Neural progenitor cell (in vitro differentiated cells): ENCODE measurements around the gene KPTN. TPM values are rescaled to one million over a fixed set of nuclear protein-coding genes. Genes with fewer than 3 reads are reported as not detected.

Experiments
- DNase-seq: peaks from one replicate; pipeline ENCODE4 v3.0.0-alpha.2; 2016; ENCODE audit warnings: low spot score
- H2AFZ ChIP-seq: fragments of 200-600 bp; sonication (generic); replicated peaks from 2 replicates; pipeline ENCODE4 v1.6.1; 2016; ENCODE audit warnings: antibody characterized with exemption
- H3F3A ChIP-seq: fragments of 200-600 bp; sonication (generic); 2 replicates; pipeline ENCODE4 v1.6.1; 2016; ENCODE audit warnings: antibody characterized with exemption, low read depth
- H3K27ac ChIP-seq: fragments of 200-600 bp; sonication (generic); 2 replicates; pipeline ENCODE4 v1.5.1; 2016; ENCODE audit warnings: mild to moderate bottlenecking
- H3K27me3 ChIP-seq: fragments of 200-600 bp; sonication (generic); 2 replicates; pipeline ENCODE4 v1.6.1; 2016; ENCODE audit warnings: mild to moderate bottlenecking, moderate library complexity
- H3K36me3 ChIP-seq: fragments of 200-600 bp; sonication (generic); 2 replicates; pipeline ENCODE4 v1.5.1; 2016
- H3K4me1 ChIP-seq: fragments of 200-600 bp; sonication (generic); 2 replicates; pipeline ENCODE4 v1.6.1; 2016; ENCODE audit warnings: mixed run types
- H3K4me2 ChIP-seq: fragments of 200-600 bp; sonication (generic); 2 replicates; pipeline ENCODE4 v1.6.1; 2016
- H3K4me3 ChIP-seq: fragments of 200-600 bp; sonication (generic); 2 replicates; pipeline ENCODE4 v1.5.1; 2016
- H3K79me2 ChIP-seq: fragments of 200-600 bp; sonication (generic); 2 replicates; pipeline ENCODE4 v1.6.1; 2016; ENCODE audit warnings: low read depth
- H3K9ac ChIP-seq: fragments of 200-600 bp; sonication (generic); 2 replicates; pipeline ENCODE4 v1.6.1; 2016
- H3K9me3 ChIP-seq: fragments of 200-600 bp; sonication (generic); 2 replicates; pipeline ENCODE4 v1.5.1; 2016; ENCODE audit warnings: low read depth
- H4K20me1 ChIP-seq: fragments of 200-600 bp; sonication (generic); 2 replicates; pipeline ENCODE4 v1.6.1; 2016; ENCODE audit warnings: low read depth
- H3K27ac Mint-ChIP-seq: 3 replicates; pipeline ENCODE4 v1.8.0; 2021; ENCODE audit warnings: mixed read lengths
- H3K27me3 Mint-ChIP-seq: 2 replicates; pipeline ENCODE4 v1.8.0; 2022; ENCODE audit warnings: low read depth, mild to moderate bottlenecking, inconsistent platforms, moderate library complexity, mixed read lengths; ENCODE audit not compliant: insufficient read depth
- H3K36me3 Mint-ChIP-seq: 3 replicates; pipeline ENCODE4 v1.8.0; 2021; ENCODE audit warnings: mixed read lengths
- H3K4me1 Mint-ChIP-seq: 3 replicates; pipeline ENCODE4 v1.8.0; 2021; ENCODE audit warnings: mixed read lengths
- H3K4me3 Mint-ChIP-seq: 3 replicates; pipeline ENCODE4 v1.8.0; 2021; ENCODE audit warnings: mild to moderate bottlenecking, moderate library complexity, mixed read lengths
- H3K9me3 Mint-ChIP-seq: 3 replicates; pipeline ENCODE4 v1.8.0; 2020; ENCODE audit warnings: mixed read lengths
- EZH2 ChIP-seq: fragments of 200-600 bp; sonication (generic); IDR thresholded peaks from 2 replicates; pipeline ENCODE4 v1.6.1; 2017; ENCODE audit warnings: antibody characterized with exemption, mild to moderate bottlenecking, moderate library complexity
- EZH2phosphoT487 ChIP-seq: fragments of 200-600 bp; sonication (generic); IDR thresholded peaks from 2 replicates; pipeline ENCODE4 v1.6.1; 2017; ENCODE audit warnings: antibody characterized with exemption
- total RNA-seq: library from RNA; depleted of rRNA; stranded (reverse); fragments of >200 nt; gene quantifications from 2 replicates; pipeline ENCODE4 v1.2.3, GENCODE V29; 2015; ENCODE audit warnings: low replicate concordance
- TF ChIP-seq, protein P1 (sequence below): fragments of 200-600 bp; sonication (generic); IDR thresholded peaks from 2 replicates; pipeline ENCODE4 v1.5.1; 2017; ENCODE audit warnings: antibody characterized with exemption, mild to moderate bottlenecking

Gene KPTN
- total RNA-seq, 1 donor from 2014 or later = 18.1 TPM

GRCh38 chr19:47491358-47492136 lies 7.5 kb upstream of the KPTN start:
- H3K9me3 Mint-ChIP-seq = no peaks in the 10 kb centered on the region
- Histone ChIP-seq H3K4me2 (no peak overlapping the region), H2AFZ (no peak overlapping the region), H3K27ac (no peak overlapping the region), H3K79me2 (no peaks in the 10 kb centered on the region), H3K4me1 (no peaks in the 10 kb centered on the region), H3K36me3 (no peaks in the 10 kb centered on the region), H3K27me3 (no peaks in the 10 kb centered on the region), H3K4me3 (no peak overlapping the region), H3K9ac (no peak overlapping the region), H3K9me3 (no peaks in the 10 kb centered on the region), H3F3A (no peaks in the 10 kb centered on the region), H4K20me1 (no peaks in the 10 kb centered on the region)
- H3K4me3 Mint-ChIP-seq = no peak overlapping the region
- TF ChIP-seq, protein P1, sequence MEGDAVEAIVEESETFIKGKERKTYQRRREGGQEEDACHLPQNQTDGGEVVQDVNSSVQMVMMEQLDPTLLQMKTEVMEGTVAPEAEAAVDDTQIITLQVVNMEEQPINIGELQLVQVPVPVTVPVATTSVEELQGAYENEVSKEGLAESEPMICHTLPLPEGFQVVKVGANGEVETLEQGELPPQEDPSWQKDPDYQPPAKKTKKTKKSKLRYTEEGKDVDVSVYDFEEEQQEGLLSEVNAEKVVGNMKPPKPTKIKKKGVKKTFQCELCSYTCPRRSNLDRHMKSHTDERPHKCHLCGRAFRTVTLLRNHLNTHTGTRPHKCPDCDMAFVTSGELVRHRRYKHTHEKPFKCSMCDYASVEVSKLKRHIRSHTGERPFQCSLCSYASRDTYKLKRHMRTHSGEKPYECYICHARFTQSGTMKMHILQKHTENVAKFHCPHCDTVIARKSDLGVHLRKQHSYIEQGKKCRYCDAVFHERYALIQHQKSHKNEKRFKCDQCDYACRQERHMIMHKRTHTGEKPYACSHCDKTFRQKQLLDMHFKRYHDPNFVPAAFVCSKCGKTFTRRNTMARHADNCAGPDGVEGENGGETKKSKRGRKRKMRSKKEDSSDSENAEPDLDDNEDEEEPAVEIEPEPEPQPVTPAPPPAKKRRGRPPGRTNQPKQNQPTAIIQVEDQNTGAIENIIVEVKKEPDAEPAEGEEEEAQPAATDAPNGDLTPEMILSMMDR = no peak
- TF ChIP-seq EZH2 = no peak
- TF ChIP-seq EZH2phosphoT487 = no peak
- no peak for DNase-seq
- peaks cover 3% of the 10 kb centered on the region for H3K27me3 Mint-ChIP-seq
- H3K4me1 Mint-ChIP-seq = no peaks in the 10 kb centered on the region
- peaks cover 3% of the 10 kb centered on the region for H3K36me3 Mint-ChIP-seq
- H3K27ac Mint-ChIP-seq = no peak overlapping the region

GRCh38 chr19:47490847-47491246 lies 6.8 kb upstream of the KPTN start:
- Mint-ChIP-seq H3K9me3 (no peaks in the 10 kb centered on the region), H3K27me3 (peaks cover 3% of the 10 kb centered on the region), H3K27ac (no peak overlapping the region), H3K36me3 (peaks cover 3% of the 10 kb centered on the region), H3K4me1 (no peaks in the 10 kb centered on the region), H3K4me3 (no peak overlapping the region)
- H3K4me2 ChIP-seq = no peak overlapping the region
- no peaks in the 10 kb centered on the region for H3K4me1 ChIP-seq
- H3K4me3 ChIP-seq = no peak overlapping the region
- no peak overlapping the region for H3K9ac ChIP-seq
- no peak overlapping the region for H3K27ac ChIP-seq
- DNase-seq = no peak
- no peaks in the 10 kb centered on the region for H3K79me2 ChIP-seq
- no peaks in the 10 kb centered on the region for H4K20me1 ChIP-seq
- H3K9me3 ChIP-seq = no peaks in the 10 kb centered on the region
- H3F3A ChIP-seq = peaks cover 2% of the 10 kb centered on the region
- TF ChIP-seq EZH2 (no peak), EZH2phosphoT487 (no peak)
- TF ChIP-seq, protein P1 = no peak
- no peaks in the 10 kb centered on the region for H3K36me3 ChIP-seq
- H3K27me3 ChIP-seq = no peaks in the 10 kb centered on the region
- H2AFZ ChIP-seq = no peak overlapping the region

DNA sequence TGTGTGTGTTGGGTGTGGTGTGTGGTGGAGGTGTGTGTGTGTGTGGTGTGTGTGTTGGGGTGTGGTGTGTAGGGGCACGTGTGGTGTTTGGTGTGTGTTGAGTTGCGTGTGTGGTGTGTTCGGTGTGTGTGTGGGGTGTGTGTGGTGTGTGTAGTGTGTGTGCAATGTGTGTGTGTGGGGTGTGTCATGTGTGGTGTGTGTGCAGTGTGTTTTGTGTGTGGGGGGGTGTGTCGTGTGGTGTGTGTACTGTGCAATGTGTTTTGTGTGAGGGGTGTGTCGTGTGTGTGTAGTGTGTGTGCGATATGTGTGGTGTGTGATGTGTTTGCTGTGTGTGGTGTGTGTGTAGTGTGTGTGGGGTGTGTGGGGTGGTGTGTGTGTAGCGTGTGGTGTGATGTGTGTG lies 6.0 kb upstream of the KPTN start:
- no peak overlapping the region for H3K27ac Mint-ChIP-seq
- H3K4me3 ChIP-seq = no peak overlapping the region
- TF ChIP-seq EZH2phosphoT487 (no peak), EZH2 (no peak)
- TF ChIP-seq, protein P1 = no peak
- peaks cover 3% of the 10 kb centered on the region for H3K27me3 Mint-ChIP-seq
- peaks cover 3% of the 10 kb centered on the region for H3K36me3 Mint-ChIP-seq
- H3K4me3 Mint-ChIP-seq = peak overlapping the region; percentile 26
- H3K9me3 Mint-ChIP-seq = no peaks in the 10 kb centered on the region
- H3K4me1 ChIP-seq = no peaks in the 10 kb centered on the region
- H3K27ac ChIP-seq = no peak overlapping the region
- DNase-seq = no peak
- H3K27me3 ChIP-seq = no peaks in the 10 kb centered on the region
- no peak overlapping the region for H2AFZ ChIP-seq
- H3K79me2 ChIP-seq = no peaks in the 10 kb centered on the region
- H3K36me3 ChIP-seq = no peaks in the 10 kb centered on the region
- no peak overlapping the region for H3K4me2 ChIP-seq
- peaks cover 10% of the 10 kb centered on the region for H3F3A ChIP-seq
- H4K20me1 ChIP-seq = no peaks in the 10 kb centered on the region
- H3K9me3 ChIP-seq = no peaks in the 10 kb centered on the region
- H3K9ac ChIP-seq = no peak overlapping the region
- H3K4me1 Mint-ChIP-seq = peaks cover under 1% of the 10 kb centered on the region
